ENCODE results near the gene RNF121. TPM values are rescaled to one million over a fixed set of nuclear protein-coding genes. Genes with fewer than 3 reads are reported as not detected.

RNF121 gene
- total RNA-seq, 1 experiment from 2014 or later, result 56.9 TPM

DNA sequence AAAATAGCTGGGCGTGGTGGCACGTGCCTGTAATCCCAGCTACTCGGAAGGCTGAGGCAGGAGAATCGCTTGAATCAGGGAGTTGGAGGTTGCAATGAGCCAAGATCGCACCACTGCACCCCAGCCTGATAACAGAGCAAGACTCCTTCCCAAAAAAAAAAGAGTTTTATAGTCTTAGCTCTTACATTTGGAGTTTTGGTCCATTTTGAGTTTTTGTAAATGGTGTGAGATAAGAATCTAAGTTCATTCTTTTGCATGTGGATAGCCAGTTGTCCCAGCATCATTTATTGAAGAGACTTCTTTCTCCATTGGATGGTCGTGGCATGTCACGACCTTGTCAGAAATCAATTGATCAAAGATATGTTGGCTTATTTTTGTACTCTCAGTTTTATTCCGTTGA lies 34.6 kb downstream of the RNF121 start:
- H3K9ac ChIP-seq (ENCODE audit: extremely low read depth, insufficient read length, low read length), result no peak overlapping the region
- no peaks in the 10 kb centered on the region for H3K79me1 ChIP-seq (ENCODE audit: insufficient read depth, low read depth, low read length, poor library complexity, severe bottlenecking)
- H3K27ac Mint-ChIP-seq, result no peak overlapping the region
- no peak overlapping the region for H4K91ac ChIP-seq (ENCODE audit: insufficient read length, low read depth, low read length)
- H3K23me2 ChIP-seq (ENCODE audit: insufficient read length, low read depth, low read length, poor library complexity, severe bottlenecking), result no peaks in the 10 kb centered on the region
- H2BK20ac ChIP-seq (ENCODE audit: low read depth, low read length, poor library complexity, severe bottlenecking), result no peak overlapping the region
- no peak overlapping the region for H2BK5ac ChIP-seq (ENCODE audit: insufficient read length, low read length)
- no peak overlapping the region for H4K5ac ChIP-seq (ENCODE audit: insufficient read length, low read depth, low read length)
- H3K79me2 ChIP-seq (ENCODE audit: insufficient read depth, low read length), result no peaks in the 10 kb centered on the region
- H3K56ac ChIP-seq (ENCODE audit: insufficient read length, low read depth, low read length), result no peak overlapping the region
- no peak overlapping the region for H2AK5ac ChIP-seq (ENCODE audit: insufficient read length, low read length)
- H3K4me1 Mint-ChIP-seq, result no peaks in the 10 kb centered on the region
- H3K4me3 Mint-ChIP-seq, result no peak overlapping the region
- no CpG with 5 or more reads among the region's 8 CpGs for WGBS (ENCODE audit: extremely low coverage, insufficient read length, low lambda C conversion rate)
- H3K18ac ChIP-seq (ENCODE audit: insufficient read length, low read depth, low read length), result no peak overlapping the region
- H3K23ac ChIP-seq (ENCODE audit: insufficient read length, low read depth, low read length), result no peak overlapping the region
- no peak overlapping the region for H3K4me2 ChIP-seq (ENCODE audit: insufficient read depth, insufficient read length, low read length)
- H3T11ph ChIP-seq (ENCODE audit: low read length), result no peak overlapping the region
- H3K9me3 Mint-ChIP-seq, result no peaks in the 10 kb centered on the region
- H4K8ac ChIP-seq (replicated peaks; ENCODE audit: insufficient read length, low read depth, low read length), result no peak overlapping the region
- peaks cover 15 to 38% (median 25%) of the 10 kb centered on the region in 3 experiments for H3K36me3 Mint-ChIP-seq (ENCODE audit: insufficient read depth in 1 of 3, low read depth in 3 of 3)
- TF ChIP-seq, protein P1, sequence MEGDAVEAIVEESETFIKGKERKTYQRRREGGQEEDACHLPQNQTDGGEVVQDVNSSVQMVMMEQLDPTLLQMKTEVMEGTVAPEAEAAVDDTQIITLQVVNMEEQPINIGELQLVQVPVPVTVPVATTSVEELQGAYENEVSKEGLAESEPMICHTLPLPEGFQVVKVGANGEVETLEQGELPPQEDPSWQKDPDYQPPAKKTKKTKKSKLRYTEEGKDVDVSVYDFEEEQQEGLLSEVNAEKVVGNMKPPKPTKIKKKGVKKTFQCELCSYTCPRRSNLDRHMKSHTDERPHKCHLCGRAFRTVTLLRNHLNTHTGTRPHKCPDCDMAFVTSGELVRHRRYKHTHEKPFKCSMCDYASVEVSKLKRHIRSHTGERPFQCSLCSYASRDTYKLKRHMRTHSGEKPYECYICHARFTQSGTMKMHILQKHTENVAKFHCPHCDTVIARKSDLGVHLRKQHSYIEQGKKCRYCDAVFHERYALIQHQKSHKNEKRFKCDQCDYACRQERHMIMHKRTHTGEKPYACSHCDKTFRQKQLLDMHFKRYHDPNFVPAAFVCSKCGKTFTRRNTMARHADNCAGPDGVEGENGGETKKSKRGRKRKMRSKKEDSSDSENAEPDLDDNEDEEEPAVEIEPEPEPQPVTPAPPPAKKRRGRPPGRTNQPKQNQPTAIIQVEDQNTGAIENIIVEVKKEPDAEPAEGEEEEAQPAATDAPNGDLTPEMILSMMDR (conservative IDR thresholded peaks at IDR 0.05), result no peak
- no peak overlapping the region for H3K27ac ChIP-seq (ENCODE audit: insufficient read length, low read depth, low read length)
- no peaks in the 10 kb centered on the region for H4K20me1 ChIP-seq (ENCODE audit: control insufficient read depth, insufficient read depth, insufficient read length)
- DNase-seq, result no peak
- no peak overlapping the region for H2BK12ac ChIP-seq (ENCODE audit: insufficient read length, low read depth, low read length)
- no peaks in the 10 kb centered on the region for H3K9me3 ChIP-seq (ENCODE audit: control insufficient read depth, low read depth, low read length)
- no peaks in the 10 kb centered on the region for H3K27me3 ChIP-seq (ENCODE audit: insufficient read depth, low read length)
- no peak overlapping the region for H2AFZ ChIP-seq (ENCODE audit: low read length)
- H2BK15ac ChIP-seq (ENCODE audit: low read depth, low read length), result no peak overlapping the region
- no peaks in the 10 kb centered on the region for H3K4me1 ChIP-seq (ENCODE audit: insufficient read depth, low read length)
- no peak overlapping the region for H3K14ac ChIP-seq (ENCODE audit: insufficient read depth, low read length)
- H3K27me3 Mint-ChIP-seq (ENCODE audit: low read depth), result no peaks in the 10 kb centered on the region
- no peak overlapping the region for H2BK120ac ChIP-seq (ENCODE audit: low read depth, low read length, poor library complexity, severe bottlenecking)
- H3K4ac ChIP-seq (ENCODE audit: low read depth, low read length), result no peak overlapping the region

Data from H9 (cell line).